HG03558 (cell line): ENCODE results near the gene ZNF146.
A peak's percentile ranks its signal among the peaks of the same experiment; 100 is the strongest.
"Not testable (repeated sequence)": the region's sequence is repeated elsewhere in the genome, so short reads cannot be mapped to it uniquely, and the experiment has no call there.

Source experiments
- ATAC-seq: cut with Tn5 transposase; IDR thresholded peaks from one replicate; pipeline ENCODE4 v1.9.1; 2021; ENCODE audit warnings: moderate number of reproducible peaks; ENCODE audit not compliant: unreplicated experiment; ENCODE audit errors: extremely low read depth

ZNF146 gene

GRCh38 chr19:36214386-36215275 lies at the start of gene ZNF146, which contains the start of gene ZNF565:
Gene ZNF146, plus strand, starts transcription at chr19:36215106. Its CDS starts 21,335 bp downstream, at chr19:36236441.
Gene ZNF565, minus strand, starts transcription at chr19:36214665. Its CDS starts 12,680 bp downstream, at chr19:36201985.
- peak; percentile 63 for ATAC-seq

- no peak for ATAC-seq
Measured at GRCh38 chr19:36169084-36169760, 45.7 kb upstream of the ZNF146 start.

- ATAC-seq: no peak
Measured at GRCh38 chr19:36172852-36173251, 42.1 kb upstream of the ZNF146 start.

- not testable (repeated sequence) for ATAC-seq
Measured at GRCh38 chr19:36173846-36174245, 41.1 kb upstream of the ZNF146 start.

GRCh38 chr19:36179077-36179476 lies 35.8 kb upstream of the ZNF146 start:
- not testable (repeated sequence) for ATAC-seq

GRCh38 chr19:36182612-36183244 lies 32.2 kb upstream of the ZNF146 start:
- ATAC-seq: no peak

GRCh38 chr19:36183245-36183628 lies 31.7 kb upstream of the ZNF146 start:
- no peak for ATAC-seq

GRCh38 chr19:36186722-36187121 lies 28.2 kb upstream of the ZNF146 start:
- ATAC-seq: not testable (repeated sequence)

GRCh38 chr19:36196249-36196648 lies 18.7 kb upstream of the ZNF146 start:
- ATAC-seq: no peak

- no peak for ATAC-seq
Measured at GRCh38 chr19:36198119-36198518, 16.8 kb upstream of the ZNF146 start.

GRCh38 chr19:36201684-36202083 lies 13.2 kb upstream of the ZNF146 start:
- no peak for ATAC-seq

GRCh38 chr19:36203293-36203692 lies 11.6 kb upstream of the ZNF146 start:
- no peak for ATAC-seq

- no peak for ATAC-seq
Measured at GRCh38 chr19:36207605-36208252, 7.2 kb upstream of the ZNF146 start.

GRCh38 chr19:36209372-36209771 lies 5.5 kb upstream of the ZNF146 start:
- no peak for ATAC-seq

- ATAC-seq: no peak
Measured at GRCh38 chr19:36210497-36210896, 4.4 kb upstream of the ZNF146 start.

GRCh38 chr19:36212895-36213294 lies 2.0 kb upstream of the ZNF146 start:
- ATAC-seq: no peak

GRCh38 chr19:36215276-36216123 lies 594 bp downstream of the ZNF146 start:
- no peak for ATAC-seq

GRCh38 chr19:36221474-36221873 lies 6.6 kb downstream of the ZNF146 start:
- no peak for ATAC-seq

GRCh38 chr19:36222503-36222902 lies 7.6 kb downstream of the ZNF146 start:
- no peak for ATAC-seq
